Measurements from ENCODE around the gene DCAF5. TPM values are rescaled to one million over a fixed set of nuclear protein-coding genes. Genes with fewer than 3 reads are reported as not detected.

DCAF5 gene
- total RNA-seq, 1 donor from 2014 or later: 48.3 TPM

- DNase-seq (ENCODE audit: low spot score): no peak
- peaks cover 60% of the 10 kb centered on the region for H3K4me1 Mint-ChIP-seq (ENCODE audit: low read depth)
- H3K27me3 Mint-ChIP-seq (ENCODE audit: low read depth): no peaks in the 10 kb centered on the region
- no peak overlapping the region for H3K27ac Mint-ChIP-seq (ENCODE audit: unreplicated experiment)
- H3K4me3 Mint-ChIP-seq (ENCODE audit: unreplicated experiment): no peak overlapping the region
- no peaks in the 10 kb centered on the region for H3K36me3 Mint-ChIP-seq (ENCODE audit: low read depth)
- no peaks in the 10 kb centered on the region for H3K9me3 Mint-ChIP-seq (ENCODE audit: low read depth)
- TF ChIP-seq, protein P1, sequence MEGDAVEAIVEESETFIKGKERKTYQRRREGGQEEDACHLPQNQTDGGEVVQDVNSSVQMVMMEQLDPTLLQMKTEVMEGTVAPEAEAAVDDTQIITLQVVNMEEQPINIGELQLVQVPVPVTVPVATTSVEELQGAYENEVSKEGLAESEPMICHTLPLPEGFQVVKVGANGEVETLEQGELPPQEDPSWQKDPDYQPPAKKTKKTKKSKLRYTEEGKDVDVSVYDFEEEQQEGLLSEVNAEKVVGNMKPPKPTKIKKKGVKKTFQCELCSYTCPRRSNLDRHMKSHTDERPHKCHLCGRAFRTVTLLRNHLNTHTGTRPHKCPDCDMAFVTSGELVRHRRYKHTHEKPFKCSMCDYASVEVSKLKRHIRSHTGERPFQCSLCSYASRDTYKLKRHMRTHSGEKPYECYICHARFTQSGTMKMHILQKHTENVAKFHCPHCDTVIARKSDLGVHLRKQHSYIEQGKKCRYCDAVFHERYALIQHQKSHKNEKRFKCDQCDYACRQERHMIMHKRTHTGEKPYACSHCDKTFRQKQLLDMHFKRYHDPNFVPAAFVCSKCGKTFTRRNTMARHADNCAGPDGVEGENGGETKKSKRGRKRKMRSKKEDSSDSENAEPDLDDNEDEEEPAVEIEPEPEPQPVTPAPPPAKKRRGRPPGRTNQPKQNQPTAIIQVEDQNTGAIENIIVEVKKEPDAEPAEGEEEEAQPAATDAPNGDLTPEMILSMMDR (IDR thresholded peaks at IDR 0.05): no peak
These were observed 17.8 kb downstream of the DCAF5 start for GRCh38 chr14:69135133-69135532.

GRCh38 chr14:69133206-69134125, 19.5 kb downstream of the DCAF5 start:
- H3K27ac Mint-ChIP-seq (ENCODE audit: unreplicated experiment): peak overlapping the region; percentile 81
- H3K4me3 Mint-ChIP-seq (ENCODE audit: unreplicated experiment): no peak overlapping the region
- H3K36me3 Mint-ChIP-seq (ENCODE audit: low read depth): no peaks in the 10 kb centered on the region
- H3K4me1 Mint-ChIP-seq (ENCODE audit: low read depth): peaks cover 66% of the 10 kb centered on the region
- TF ChIP-seq, protein P1 (IDR thresholded peaks at IDR 0.05): no peak
- no peaks in the 10 kb centered on the region for H3K9me3 Mint-ChIP-seq (ENCODE audit: low read depth)
- no peak for DNase-seq (ENCODE audit: low spot score)
- no peaks in the 10 kb centered on the region for H3K27me3 Mint-ChIP-seq (ENCODE audit: low read depth)

GRCh38 chr14:69132513-69133181, 20.3 kb downstream of the DCAF5 start:
- Mint-ChIP-seq H3K9me3 (ENCODE audit: low read depth) (no peaks in the 10 kb centered on the region), H3K27ac (ENCODE audit: unreplicated experiment) (peak overlapping the region; percentile 81), H3K4me3 (ENCODE audit: unreplicated experiment) (no peak overlapping the region), H3K27me3 (ENCODE audit: low read depth) (no peaks in the 10 kb centered on the region), H3K4me1 (ENCODE audit: low read depth) (peaks cover 62% of the 10 kb centered on the region), H3K36me3 (ENCODE audit: low read depth) (no peaks in the 10 kb centered on the region)
- no peak for DNase-seq (ENCODE audit: low spot score)
- TF ChIP-seq, protein P1 (IDR thresholded peaks at IDR 0.05): no peak

DNA sequence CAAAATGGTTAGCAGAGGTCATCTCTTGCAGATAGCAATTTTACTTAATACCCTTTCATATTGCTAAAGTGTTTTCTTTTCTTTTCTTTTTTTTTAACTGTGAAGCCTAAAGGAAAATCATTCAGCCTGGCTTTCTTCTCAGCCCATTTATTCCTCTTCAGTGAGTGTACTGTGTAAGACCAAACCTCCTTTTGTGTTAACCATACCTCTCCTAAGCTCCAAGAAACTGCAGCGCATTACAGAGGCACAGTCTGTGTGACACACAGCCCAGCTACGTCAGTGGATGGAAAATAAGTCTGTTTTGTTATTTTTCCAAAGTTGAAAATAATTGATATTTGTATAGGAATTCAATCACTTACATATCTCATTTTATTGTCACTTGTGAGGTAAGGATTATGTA, 21.7 kb downstream of the DCAF5 start:
- TF ChIP-seq, protein P1 (IDR thresholded peaks at IDR 0.05): no peak
- H3K4me1 Mint-ChIP-seq (ENCODE audit: low read depth): peaks cover 59% of the 10 kb centered on the region

DNA sequence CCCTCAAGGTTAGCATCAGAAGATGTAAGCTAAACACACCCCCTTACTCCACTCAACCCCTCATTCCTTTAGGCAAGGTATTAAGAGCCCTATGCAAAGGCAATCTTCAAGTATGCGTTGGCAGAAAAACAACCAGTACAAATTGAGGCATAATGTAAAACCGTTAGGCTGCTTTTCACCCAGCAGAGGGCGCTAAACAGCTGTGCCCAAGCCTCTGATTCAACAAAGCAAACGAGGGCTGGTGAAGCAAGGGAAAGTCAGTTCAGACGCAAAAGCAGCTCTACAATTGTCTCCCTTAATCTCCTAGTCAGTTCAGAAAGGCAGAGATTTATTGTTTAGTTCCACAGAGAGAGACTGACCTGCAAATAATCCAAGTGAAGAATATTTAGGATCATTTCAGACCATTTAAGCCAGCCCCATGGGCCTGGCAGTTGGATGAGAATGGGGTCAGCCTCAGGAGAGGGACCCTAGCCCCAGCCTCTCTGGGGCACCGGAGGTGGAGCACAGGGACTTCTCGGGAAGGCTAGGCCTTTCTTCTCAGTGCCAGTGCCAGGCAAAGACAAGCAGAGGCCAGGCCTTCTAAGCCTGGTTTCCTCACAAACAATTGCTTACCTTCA, 23.5 kb downstream of the DCAF5 start:
- Mint-ChIP-seq H3K27me3 (ENCODE audit: low read depth) (no peaks in the 10 kb centered on the region), H3K27ac (ENCODE audit: unreplicated experiment) (peak overlapping the region; percentile 67), H3K9me3 (ENCODE audit: low read depth) (no peaks in the 10 kb centered on the region), H3K36me3 (ENCODE audit: low read depth) (no peaks in the 10 kb centered on the region), H3K4me1 (ENCODE audit: low read depth) (peaks cover 61% of the 10 kb centered on the region), H3K4me3 (ENCODE audit: unreplicated experiment) (no peak overlapping the region)
- TF ChIP-seq, protein P1 (IDR thresholded peaks at IDR 0.05): peak; percentile 96
- no peak for DNase-seq (ENCODE audit: low spot score)

More for the DNA sequence above, 21.7 kb downstream of the DCAF5 start:
- H3K27ac Mint-ChIP-seq (ENCODE audit: unreplicated experiment): no peak overlapping the region
- H3K27me3 Mint-ChIP-seq (ENCODE audit: low read depth): no peaks in the 10 kb centered on the region
- no peaks in the 10 kb centered on the region for H3K36me3 Mint-ChIP-seq (ENCODE audit: low read depth)
- H3K9me3 Mint-ChIP-seq (ENCODE audit: low read depth): no peaks in the 10 kb centered on the region
- no peak for DNase-seq (ENCODE audit: low spot score)
- no peak overlapping the region for H3K4me3 Mint-ChIP-seq (ENCODE audit: unreplicated experiment)

Measured in chondrocyte (in vitro differentiated cells).